GOT3 (cell line): Measurements from ENCODE around the gene ZBTB21.
"Not testable (repeated sequence)": the region's sequence is repeated elsewhere in the genome, so short reads cannot be mapped to it uniquely, and the experiment has no call there.

ENCODE experiments used
- DNase-seq: peaks from one replicate; lab custom pipeline; 2025; ENCODE audit warnings: mixed read lengths; lab: John Stamatoyannopoulos, UW

ZBTB21 gene

DNA sequence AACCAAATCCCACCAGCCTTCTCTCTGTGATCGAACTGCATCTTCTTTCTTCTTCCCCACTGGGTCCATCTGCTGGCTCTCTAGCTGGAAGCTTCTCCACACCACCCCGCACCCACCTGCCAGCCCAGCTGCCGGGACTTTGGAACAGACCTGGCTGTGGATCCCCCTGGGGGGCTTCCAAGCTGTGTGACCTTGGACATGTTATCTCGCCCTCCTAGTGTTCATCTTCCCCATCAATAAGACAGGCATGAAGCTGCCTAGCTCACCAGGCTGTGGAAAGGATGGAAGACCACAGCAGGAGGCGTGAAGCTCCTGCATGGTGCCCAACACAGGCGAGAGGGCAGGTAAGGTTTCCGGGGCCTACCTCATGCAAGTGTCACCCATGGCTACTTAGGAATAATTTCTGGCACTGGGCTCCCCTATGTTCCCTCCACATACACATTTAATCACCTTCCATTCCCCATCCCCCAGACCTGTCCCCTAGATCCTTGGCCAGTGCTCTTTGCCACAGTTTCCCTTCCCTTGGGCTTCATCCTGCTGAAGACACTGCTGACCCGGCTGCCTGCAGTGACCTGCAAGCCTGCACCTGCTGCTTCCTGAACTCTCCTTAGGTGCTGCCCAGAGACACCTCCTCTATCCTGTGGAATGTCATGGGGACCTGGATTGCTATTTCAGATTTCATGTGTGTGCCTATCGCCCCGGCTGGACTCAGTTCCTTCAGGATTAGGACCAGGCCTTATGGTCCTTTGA is 43.1 kb downstream of the ZBTB21 start:
- no peak for DNase-seq

- peak; percentile 16 for DNase-seq
Measured at GRCh38 chr21:41966041-41966833, 43.9 kb downstream of the ZBTB21 start.

- DNase-seq: no peak
Measured at GRCh38 chr21:41965461-41966013, 44.6 kb downstream of the ZBTB21 start.

DNA sequence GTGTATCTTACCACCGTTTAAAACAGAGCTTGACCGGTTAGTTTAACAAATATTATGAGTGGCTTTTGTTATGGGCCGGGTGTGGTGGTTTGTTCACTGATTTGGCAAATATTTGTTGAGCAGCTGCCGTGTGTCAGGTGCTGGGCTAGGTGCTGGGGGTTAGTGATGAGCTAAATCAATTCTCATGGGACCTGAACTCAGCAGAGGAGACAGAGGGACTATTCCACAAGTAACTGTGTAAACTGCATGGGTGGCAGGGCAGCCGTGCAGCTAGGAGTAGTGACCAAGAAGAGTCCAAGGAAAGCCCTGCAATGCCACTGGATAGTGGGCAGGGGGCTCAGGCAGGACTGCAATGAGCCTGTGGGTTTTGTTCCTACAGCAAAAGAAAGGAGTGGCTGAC is 45.1 kb downstream of the ZBTB21 start:
- DNase-seq: no peak

GRCh38 chr21:41964171-41964570 is 46.0 kb downstream of the ZBTB21 start:
- no peak for DNase-seq

DNA sequence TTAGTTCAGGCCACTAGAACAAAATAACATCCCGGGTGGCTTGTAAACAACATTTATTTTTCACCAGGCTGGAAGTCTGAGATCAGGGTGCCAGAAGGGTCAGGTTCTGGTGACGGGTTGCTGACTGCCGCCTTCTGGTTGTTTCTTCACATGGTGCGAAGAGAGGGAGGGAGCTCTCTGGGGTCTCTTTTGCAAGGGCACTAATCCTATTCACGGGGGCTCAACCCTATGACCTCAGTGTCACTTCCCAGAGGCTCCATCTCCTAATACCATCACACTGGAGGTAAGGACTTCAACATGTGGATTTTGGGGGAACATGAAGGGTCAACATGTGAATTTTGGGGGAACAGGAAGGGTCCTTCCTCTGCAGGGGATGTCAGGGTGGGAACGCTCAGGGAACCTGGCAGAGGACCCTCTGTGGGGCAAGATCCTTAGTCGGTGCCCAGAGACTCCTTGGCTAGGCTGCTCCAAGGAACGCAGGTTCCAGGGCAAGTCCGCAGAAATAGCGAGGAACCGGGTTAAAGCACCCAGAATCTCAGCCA is 47.7 kb downstream of the ZBTB21 start:
- DNase-seq: no peak

GRCh38 chr21:41961753-41962152 is 48.4 kb downstream of the ZBTB21 start:
- no peak for DNase-seq

GRCh38 chr21:41961282-41961701 is 48.9 kb downstream of the ZBTB21 start:
- DNase-seq: peak; percentile 44

DNA sequence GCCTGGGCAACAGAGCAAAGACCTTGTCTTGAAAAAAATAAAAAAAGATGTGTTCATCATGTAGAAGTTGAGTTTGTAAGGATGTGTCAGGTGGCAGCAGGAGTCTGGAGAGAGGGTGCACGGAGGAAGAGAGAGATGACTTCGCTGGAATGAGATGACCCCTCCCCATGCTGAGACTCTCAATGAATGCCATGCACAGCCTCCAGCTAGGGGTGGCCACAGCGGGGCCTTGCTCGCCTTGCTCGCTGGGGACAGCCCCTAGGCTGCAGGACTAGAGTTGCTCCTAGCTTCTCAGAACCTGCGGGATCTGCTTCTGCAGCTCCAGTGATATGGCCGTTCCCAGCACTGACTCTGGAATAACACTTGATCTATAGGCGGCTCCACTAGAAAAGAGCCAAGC is 49.8 kb downstream of the ZBTB21 start:
- no peak for DNase-seq

DNA sequence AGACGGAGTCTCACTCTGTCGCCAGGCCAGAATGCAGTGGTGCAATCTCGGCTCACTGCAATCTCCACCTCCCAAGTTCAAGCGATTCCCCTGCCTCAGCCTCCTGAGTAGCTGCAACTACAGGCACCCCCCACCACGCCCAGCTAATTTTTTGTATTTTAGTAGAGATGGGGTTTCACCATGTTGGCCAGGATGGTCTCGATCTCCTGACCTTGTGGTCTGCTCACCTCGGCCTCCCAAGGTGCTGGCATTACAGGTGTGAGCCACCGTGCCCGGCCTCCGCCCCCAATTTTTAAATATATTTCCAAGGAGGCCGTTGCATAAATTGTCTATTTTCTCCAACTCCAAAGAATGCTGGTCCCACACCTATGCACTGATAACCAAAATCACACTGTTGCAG is 50.5 kb downstream of the ZBTB21 start:
- DNase-seq: not testable (repeated sequence)

GRCh38 chr21:41958886-41959563 is 51.1 kb downstream of the ZBTB21 start:
- DNase-seq: peak; percentile 53

- DNase-seq: no peak
Measured at GRCh38 chr21:41957991-41958766, 52.0 kb downstream of the ZBTB21 start.

GRCh38 chr21:41956926-41957729 is 53.0 kb downstream of the ZBTB21 start:
- DNase-seq: no peak

DNA sequence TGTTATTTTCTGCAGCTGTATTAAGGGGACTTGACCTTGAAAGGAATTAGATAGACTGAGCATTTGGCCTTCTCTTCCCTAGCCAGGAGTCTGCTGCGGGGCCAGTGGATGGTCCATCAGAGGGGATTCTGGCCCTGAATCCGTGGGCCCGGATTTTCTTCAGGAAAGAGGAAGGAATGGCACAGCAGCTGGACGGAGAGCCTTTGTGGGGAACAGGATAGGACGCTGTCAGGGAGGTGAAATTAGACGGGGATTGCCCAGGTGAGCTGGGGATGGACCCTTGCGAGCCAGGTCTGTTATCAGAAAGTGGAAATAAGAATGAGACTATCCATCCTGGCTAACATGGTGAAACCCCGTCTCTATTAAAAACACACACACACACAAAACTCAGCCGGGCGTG is 54.6 kb downstream of the ZBTB21 start:
- no peak for DNase-seq

DNA sequence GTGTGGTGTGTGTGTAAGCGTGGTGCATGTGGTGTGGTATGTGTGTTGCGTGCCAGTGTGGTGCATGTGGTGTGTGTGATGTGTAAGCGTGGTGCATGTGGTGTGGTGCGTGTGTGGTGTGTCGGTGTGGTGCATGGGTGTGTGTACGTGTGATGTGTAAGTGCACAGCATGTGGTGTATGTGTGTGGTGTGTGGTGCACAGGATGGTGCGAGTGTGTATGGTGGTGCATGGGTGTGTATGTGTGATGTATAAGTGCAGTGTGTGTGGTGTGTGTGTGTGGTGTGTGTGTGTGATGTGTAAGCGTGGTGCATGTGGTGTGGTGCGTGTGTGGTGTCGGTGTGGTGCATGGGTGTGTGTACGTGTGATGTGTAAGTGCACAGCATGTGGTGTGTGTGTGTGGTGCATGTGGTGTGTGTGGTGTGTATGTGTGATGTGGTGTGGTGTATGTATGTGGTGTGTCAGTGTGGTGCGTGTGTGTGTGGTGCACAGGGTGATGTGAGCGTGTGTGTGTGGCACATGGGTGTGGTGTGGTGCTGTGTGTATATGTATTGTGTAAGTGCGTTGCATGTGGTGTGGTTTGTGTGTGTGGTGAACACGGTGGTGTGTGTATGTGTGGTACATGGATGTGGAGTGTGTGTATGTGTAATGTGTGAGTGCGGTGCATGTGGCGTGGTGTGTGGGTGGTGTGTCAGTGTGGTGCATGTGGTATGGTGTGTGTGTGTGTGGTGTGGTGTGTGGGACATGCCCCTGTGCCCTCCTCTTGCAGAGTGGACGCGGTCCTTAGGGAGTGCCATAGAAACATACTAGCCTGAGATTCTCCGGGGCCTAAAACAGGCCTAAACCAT is 55.3 kb downstream of the ZBTB21 start:
- DNase-seq: no peak

- DNase-seq: peak; percentile 36
Measured at GRCh38 chr21:41953831-41954653, 56.1 kb downstream of the ZBTB21 start, which contains the start of gene C2CD2. C2CD2 (minus strand) TSS chr21:41954018; CDS start chr21:41953648, 370 bp downstream.

DNA sequence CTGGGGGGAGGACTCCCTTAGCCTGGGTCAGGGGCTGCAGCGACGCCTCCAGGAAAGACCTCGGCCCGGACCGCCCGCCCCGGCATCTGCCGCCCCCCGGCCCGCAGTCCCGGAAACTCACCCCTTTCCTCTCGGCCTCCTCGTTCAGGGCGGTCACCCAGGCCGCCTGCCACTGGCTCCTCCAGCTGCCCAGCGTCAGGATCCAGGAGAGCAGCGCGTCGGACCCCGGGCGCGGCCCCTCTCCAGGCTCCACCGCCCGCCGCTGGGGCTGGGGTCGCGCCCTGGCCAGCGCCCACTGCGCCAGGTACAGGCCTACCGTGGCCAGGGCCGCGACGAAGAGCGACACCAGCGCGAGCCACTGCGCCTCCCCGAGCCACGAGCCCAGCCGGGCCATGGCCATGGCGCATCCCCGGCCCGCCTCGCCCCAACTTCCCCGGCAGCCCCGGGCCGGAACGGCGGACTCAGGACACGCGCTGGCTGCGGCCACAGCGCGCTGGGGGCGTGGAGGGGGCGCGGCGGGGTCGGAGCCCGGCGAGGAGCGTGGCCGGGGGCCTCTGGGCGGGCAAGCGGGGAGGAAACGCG is 56.8 kb downstream of the ZBTB21 start:
- DNase-seq: no peak

- no peak for DNase-seq
Measured at GRCh38 chr21:41952568-41953248, 57.5 kb downstream of the ZBTB21 start.
